Measurements from ENCODE around the gene FOLR2.

- TF ChIP-seq CTCF (IDR thresholded peaks at IDR 0.05; ENCODE audit: insufficient read depth, low read length, poor library complexity, severe bottlenecking) (no peak), EZH2phosphoT487 (conservative IDR thresholded peaks at IDR 0.05; ENCODE audit: low read length) (no peak)
Measured at GRCh38 chr11:72260574-72260973, 44.0 kb downstream of the FOLR2 start.
